HK-2 (cell line): ENCODE measurements around the gene CEP70.
"Not testable (repeated sequence)": the region's sequence is repeated elsewhere in the genome, so short reads cannot be mapped to it uniquely, and the experiment has no call there.

ENCODE experiments used
- DNase-seq: peaks from one replicate; pipeline ENCODE4 v3.0.0-alpha.2; 2018; ENCODE audit not compliant: unreplicated experiment

CEP70 gene

GRCh38 chr3:138471481-138471880 is 122.6 kb downstream of the CEP70 start:
- DNase-seq, result no peak

GRCh38 chr3:138470687-138471086 is 123.4 kb downstream of the CEP70 start:
- DNase-seq, result no peak

GRCh38 chr3:138469874-138470273 is 124.2 kb downstream of the CEP70 start:
- DNase-seq, result no peak

GRCh38 chr3:138468886-138469285 is 125.2 kb downstream of the CEP70 start:
- DNase-seq, result no peak

- DNase-seq, result no peak
These were observed 125.6 kb downstream of the CEP70 start for GRCh38 chr3:138468451-138468850.

GRCh38 chr3:138467931-138468330 is 126.1 kb downstream of the CEP70 start:
- no peak for DNase-seq

GRCh38 chr3:138465925-138466324 is 128.1 kb downstream of the CEP70 start:
- no peak for DNase-seq

- no peak for DNase-seq
These were observed 128.6 kb downstream of the CEP70 start for GRCh38 chr3:138465451-138465850.

GRCh38 chr3:138464491-138464860 is 129.6 kb downstream of the CEP70 start:
- no peak for DNase-seq

GRCh38 chr3:138463724-138464490 is 130.2 kb downstream of the CEP70 start:
- no peak for DNase-seq

GRCh38 chr3:138461896-138462295 is 132.2 kb downstream of the CEP70 start:
- DNase-seq, result no peak

- peak; percentile 30 for DNase-seq
These were observed 132.8 kb downstream of the CEP70 start for GRCh38 chr3:138461246-138461645.

- no peak for DNase-seq
These were observed 133.4 kb downstream of the CEP70 start for GRCh38 chr3:138460536-138461205.

- no peak for DNase-seq
These were observed 134.2 kb downstream of the CEP70 start for GRCh38 chr3:138459619-138460535.

- no peak for DNase-seq
These were observed 135.1 kb downstream of the CEP70 start for GRCh38 chr3:138458774-138459499.

GRCh38 chr3:138457863-138458735 is 136.0 kb downstream of the CEP70 start:
- DNase-seq, result no peak

GRCh38 chr3:138456961-138457862 is 136.8 kb downstream of the CEP70 start:
- DNase-seq, result no peak

GRCh38 chr3:138455801-138456716 is 138.0 kb downstream of the CEP70 start:
- no peak for DNase-seq

GRCh38 chr3:138453940-138454339 is 140.1 kb downstream of the CEP70 start:
- DNase-seq, result not testable (repeated sequence)
